NCI-H187 (cell line): ENCODE results near the gene BCL2L13.
"Not testable (repeated sequence)": the region's sequence is repeated elsewhere in the genome, so short reads cannot be mapped to it uniquely, and the experiment has no call there.

Experiments used
- DNase-seq, 2 experiments: peaks; one replicate each; lab custom pipeline; 2025; lab: John Stamatoyannopoulos, UW

Gene BCL2L13

DNA sequence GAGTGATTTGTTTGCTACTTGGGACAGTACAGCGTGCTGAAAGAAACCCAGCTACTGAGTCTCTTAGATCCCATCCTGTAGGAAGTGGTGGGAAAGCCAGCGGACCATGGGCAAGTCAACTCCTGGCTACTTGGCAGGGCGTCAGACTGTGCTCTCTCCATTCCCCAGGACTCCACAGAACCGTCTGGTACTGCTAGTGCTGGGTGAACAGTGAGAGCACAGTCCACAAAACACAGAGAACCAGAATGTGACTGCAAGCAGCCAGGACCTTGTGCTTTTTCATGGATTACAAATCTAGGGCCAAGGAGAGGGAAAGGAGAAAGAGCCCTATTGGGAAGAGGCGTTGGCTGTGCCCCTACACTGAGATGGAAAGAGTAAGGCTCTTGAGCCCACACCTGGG, 125.5 kb downstream of the BCL2L13 start:
- DNase-seq: no peak

DNA sequence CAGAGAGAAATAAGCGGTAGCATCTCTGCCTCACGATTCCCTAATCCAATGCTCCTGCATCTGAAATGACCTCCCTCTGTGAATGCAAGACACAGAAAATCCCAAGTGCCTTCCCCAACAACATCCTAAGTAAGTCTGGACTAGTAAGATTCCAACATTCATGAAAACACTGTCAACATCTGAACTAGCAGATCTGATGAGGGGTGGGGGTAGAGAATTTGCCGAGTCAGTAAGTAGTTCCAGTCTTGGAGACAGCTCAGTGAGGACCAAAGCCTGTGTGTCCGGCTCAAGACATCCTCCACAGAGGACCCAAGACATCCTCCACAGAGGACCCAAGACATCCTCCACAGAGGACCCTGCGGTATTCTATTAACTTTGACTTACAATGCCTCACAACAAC, 126.3 kb downstream of the BCL2L13 start:
- not testable (repeated sequence) for DNase-seq

DNA sequence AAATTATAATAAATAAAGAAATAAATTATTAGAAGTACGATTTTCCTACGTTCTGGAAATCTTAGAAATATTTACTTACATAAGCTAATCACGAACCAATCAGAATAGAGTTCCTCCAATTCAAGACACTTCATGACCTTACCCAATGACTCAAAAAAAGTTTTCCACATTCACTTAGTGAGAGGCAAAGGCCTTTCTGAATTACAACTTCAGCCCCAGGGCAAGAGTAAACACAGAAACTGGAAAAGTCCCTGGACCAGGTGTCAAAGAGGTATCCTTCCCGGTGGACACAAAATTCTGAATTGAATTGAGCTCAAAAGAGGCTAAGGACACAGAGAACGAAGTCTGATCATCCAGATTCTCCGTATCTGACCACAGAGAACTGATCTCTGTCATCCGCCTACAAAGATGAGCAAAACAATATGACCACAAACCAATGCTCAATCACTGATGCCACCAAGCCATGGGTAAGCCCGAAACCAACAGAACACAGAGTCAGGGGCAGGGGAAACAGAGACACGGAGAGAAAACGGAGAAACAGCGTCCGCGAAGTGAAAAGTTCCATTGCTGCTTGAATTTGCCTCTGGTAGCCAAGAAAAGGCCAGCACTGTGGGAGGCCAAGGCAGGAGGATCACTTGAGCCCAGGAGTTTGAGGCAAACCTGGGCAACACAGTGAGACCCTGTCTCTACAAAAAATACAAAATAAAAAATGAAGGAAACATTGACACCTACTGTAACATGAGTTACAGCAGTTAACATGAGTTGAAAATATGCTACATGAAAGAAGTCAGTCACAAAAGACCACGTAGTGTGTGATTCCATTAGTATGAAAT, 128.9 kb downstream of the BCL2L13 start:
- no peak for DNase-seq

DNA sequence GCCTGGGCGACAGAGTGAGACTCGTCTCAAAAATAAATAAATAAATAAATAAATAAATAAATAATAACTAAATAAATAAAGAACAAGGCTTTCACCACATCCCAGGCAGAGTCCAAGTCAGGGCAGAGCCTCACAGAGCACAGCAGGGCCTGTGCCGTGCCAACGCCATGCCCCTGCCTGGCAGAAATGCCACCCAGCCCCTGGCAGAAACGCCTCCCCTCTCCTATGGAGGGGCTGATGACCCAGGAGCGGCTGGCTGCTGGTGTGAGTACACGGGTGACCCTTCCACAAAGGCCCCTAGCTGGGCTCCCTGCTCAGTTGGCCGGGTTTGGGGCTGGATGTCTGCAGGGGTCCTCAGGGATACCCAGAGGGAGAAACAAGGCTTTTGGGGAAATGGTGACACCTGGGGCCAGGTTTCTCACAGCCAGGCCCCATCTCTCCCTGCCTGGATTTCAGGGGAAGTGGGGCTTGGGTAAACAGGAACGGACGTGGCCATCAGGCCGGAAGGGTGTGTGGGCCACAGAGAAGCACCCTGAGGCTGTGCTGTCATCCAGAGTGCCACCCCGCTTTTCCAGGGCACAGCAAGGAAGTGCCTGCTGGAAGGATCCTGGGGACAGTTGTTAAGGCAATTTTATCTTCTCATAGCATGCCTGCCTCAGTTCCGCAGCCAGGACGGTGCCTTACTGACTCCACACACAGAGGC, 130.6 kb downstream of the BCL2L13 start:
- no peak for DNase-seq

- DNase-seq: no peak
Measured at GRCh38 chr22:17769716-17770082, 131.1 kb downstream of the BCL2L13 start.

- DNase-seq: no peak
Measured at GRCh38 chr22:17770180-17771077, 131.9 kb downstream of the BCL2L13 start.

DNA sequence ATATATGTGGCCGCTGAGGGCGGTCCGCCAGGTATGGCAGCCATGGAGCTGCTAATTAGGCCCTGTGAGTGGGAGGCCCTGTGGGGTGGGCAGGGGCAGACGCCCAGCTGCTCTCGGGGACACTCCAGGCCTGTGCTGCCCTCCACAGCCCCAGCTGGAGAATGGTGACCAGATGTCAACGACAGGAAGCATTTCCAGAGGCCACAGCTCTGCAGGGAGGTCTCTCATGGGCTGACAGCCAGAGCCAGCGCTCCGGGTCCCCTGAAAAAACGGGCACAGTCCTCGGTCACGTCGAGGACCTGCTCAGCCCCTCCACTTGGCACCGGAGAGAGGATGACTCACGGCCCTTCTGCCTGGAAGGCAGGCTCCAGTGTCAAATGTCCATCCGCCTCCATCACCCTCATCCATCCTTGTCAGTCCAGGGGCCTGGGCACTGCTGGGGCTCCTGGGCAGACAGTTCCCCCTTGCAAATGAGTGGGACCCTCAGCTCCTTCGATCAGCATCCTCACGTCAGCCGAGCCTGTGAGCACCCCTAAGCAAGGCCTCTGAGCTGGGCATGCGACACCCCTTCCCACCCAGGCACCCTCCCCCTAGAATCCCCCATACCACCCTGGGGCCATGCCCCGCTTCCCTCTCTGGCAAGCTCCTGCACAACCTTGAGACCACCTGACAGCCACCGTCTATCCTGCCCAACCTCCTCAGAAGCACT, 133.8 kb downstream of the BCL2L13 start:
- DNase-seq: no peak

DNA sequence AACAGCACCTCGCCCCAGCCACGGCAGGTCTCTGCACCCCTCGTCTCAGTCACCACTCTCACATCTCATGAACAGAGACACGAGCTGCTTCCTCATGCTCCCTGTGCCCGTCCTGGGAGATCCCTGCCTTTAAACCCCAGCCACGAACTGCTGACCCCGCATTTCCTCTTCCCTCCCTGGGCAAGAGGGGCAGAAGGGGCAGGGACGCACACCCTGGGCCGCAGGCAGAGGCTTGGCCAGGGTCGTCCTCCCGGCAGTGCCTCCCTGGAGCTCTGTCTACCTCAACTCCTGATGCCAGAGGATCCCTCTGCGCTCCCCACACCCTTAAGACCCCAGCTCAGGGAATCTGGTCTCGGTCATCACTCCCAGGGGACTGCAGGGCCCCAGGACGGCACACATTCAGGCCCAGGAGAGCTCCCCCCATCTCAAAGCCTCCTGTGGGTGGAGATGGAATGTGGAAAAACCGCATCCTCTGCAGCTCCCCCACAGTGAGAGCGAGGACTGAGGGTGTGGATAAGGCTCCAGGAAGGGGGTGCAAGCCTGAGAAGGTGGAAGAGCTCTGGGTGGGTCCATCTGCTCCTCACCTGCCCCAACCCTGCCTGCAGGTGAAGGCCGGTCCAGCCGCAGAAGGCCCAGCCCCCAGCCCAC, 134.5 kb downstream of the BCL2L13 start:
- no peak for DNase-seq

GRCh38 chr22:17773606-17774205, 135.1 kb downstream of the BCL2L13 start:
- peak; percentile 6 to 40 for DNase-seq

GRCh38 chr22:17774206-17774925, 135.8 kb downstream of the BCL2L13 start, which contains the start of gene BID:
Gene BID (minus strand): TSS chr22:17774469. CDS start chr22:17750116, 24,353 bp downstream.
- no peak for DNase-seq

DNA sequence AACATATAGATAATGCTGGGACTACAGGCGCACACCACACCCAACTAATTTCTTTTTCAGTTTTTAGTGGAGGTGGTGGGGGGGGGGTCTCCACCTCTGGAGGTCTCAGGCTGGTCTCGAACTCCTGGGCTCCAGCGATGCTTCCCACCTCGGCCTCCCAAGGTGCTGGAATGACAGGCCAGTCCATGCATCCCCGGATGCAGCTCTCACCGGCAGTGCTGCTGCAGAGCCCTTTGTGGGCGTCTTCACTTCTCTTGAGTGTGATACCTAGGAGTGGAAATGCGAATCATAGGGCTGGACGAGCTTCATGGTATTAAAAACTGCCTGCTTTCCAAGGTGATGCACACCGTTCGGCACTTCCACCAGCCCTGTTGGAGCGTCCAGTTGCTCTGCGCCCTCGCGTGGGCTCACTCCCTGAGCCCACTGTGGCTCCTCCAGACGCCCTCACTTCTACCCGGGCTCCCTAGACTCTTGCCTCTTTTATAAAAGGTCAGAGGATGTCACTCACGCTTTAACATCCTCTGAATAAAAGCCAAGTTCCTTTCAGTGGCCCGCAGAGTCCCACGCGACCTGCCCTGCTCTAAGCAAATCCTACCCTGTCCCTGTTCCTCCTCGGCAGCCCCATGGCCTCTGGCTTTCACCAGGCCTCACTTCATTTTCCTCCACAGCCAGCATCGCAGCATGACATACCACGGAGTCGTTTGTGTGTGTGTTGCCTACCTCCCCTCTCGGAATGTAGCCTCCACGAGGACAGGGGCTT, 136.5 kb downstream of the BCL2L13 start:
- DNase-seq: no peak

DNA sequence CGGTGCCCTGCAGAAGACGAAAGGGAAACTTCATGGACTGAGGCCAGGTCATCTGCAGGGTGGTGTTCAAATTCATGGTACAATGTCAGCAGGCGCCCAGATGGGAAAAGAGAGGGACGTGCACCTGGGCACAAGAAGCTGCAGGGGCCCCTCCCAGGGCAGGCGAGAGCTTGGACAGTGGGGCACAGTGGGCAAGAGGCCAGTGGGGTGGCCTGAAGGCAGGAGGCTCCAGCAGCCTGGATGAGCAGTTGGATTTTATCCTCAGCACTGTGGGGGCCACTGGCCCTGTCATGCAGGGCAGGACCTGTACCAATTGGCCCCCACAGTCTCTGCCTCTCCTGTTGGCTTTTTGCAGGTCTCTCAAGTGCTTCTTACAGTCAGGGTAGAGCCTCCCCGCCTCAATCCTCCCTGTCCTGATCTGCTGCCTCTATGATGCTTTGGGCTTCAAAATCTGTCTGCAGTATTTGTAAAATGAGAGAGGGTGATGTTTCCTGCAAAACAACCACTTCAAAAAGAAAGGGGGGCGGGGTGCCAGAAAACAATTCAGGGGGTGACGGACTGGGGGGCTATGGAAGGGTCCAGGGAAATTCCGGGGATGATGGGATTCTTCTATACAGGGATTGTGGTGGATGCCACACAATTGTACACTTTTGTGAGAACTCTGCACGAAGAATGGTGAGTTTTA, 137.4 kb downstream of the BCL2L13 start:
- no peak for DNase-seq

DNA sequence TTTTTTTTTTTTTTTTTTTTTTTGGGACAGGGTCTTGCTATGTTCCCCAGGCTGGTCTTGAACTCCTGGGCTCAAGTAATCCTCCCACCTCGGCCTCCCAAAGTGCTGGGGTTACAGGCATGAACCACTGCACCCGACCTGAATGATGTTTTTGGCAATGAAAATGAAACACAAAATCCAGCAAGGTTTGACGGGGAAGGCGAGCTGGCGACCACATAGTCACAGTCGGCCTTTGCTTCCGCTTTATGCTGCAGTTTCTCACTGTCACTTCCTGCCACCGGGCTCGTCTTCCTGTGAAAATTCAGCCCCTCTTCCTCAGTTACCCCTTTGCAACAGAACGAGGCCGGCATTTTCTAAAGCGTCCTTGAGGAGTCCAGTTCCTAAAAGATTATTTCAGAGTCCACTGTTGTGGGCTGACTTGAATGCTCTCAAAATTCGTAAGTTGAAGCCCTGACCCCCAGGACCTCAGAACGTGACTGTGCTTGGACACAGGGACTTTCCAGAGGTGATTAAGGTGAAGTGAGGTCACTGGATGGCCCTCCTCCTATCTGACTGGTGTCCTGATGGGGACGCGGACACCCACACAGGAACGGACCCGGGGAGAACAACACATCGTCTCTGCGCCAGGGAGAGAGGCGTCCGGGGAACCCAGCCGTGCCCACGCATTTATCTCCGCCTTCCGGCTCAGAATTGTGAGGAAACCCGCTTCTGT, 138.6 kb downstream of the BCL2L13 start:
- DNase-seq: no peak

GRCh38 chr22:17777717-17778044, 139.1 kb downstream of the BCL2L13 start:
- DNase-seq: no peak

DNA sequence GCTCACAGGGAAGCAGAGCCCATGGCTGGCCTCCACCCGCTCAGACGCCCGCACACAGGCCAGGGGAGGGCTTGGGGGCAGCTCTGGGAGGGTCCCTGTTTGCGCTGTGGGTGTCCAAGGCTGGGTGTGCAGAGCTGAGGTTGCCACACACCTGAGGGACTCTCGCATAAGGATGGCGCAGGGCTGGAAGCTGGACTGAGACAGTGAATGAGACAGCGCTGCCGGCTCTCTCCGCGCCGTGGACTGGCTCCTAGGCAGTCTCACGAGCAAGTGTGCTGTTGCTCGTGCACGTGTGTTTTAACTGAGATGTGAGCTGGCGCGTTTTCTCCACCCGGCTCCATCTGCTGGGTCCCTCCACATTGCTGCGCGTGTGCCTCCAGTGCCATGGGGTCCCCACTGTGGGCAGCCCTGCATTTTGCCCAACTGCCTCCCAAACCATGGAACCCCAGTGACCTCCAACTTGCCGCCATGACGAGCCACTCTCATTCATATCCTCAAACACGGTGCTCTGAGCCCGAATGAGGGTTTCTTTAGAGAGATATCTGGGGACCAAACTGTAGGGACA, 139.9 kb downstream of the BCL2L13 start:
- DNase-seq: no peak

DNA sequence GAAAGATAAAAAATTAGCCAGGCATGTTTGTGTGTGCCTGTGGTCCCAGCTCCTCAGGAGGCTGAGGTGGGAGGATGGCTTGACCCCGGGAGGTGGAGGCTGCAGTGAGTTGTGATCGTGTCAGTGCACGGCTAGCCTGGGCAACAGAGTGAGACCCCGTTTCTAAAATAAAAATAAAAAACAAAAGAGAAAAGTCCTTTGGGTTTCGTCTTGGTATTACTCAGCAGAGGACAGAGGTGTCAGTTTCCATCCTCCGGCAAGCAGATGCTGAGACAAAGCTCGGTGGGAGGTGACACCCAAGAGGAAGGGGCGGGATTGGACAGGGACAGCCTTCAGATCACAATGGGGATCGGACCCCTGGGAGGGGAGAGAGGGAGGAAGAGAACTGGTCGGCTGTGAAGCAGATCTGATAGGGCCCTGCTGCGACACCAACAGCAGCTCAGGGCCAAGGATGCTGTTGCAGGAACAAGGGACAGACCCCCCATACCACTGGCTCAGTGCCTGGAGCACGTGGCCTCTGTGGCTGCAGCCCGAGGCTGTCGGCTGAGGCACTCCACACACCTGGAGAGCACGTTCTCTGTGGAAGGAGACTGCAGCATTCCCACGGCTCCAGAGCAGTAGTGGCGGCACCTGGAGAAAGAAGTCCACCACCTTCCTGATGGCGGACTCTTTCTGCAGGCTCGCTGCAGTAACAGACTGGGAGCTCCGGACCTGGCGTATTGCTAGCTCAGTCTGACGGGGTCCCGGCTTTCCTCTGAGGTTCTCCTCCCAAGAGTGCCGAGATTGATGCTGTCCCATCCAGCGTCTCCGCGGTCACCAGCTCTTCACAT, 140.9 kb downstream of the BCL2L13 start:
- no peak for DNase-seq
